NCI-H1092 treated with DMSO at 0.1 percent for 48 hours (cell line): Measurements from ENCODE around the gene GRK7.
"Not testable (repeated sequence)": the region's sequence is repeated elsewhere in the genome, so short reads cannot be mapped to it uniquely, and the experiment has no call there.

Source experiments
- DNase-seq: peaks from one replicate; lab custom pipeline; 2025; lab: John Stamatoyannopoulos, UW

Gene GRK7

GRCh38 chr3:141762552-141762951, 656 bp upstream of the GRK7 start:
- DNase-seq = not testable (repeated sequence)

- no peak for DNase-seq
These were observed 837 bp downstream of the GRK7 start for GRCh38 chr3:141764045-141764444.

- no peak for DNase-seq
These were observed 1.3 kb downstream of the GRK7 start for GRCh38 chr3:141764465-141764864.

- no peak for DNase-seq
These were observed 1.8 kb downstream of the GRK7 start for GRCh38 chr3:141764986-141765385.

GRCh38 chr3:141767066-141767465, 3.9 kb downstream of the GRK7 start:
- DNase-seq = no peak

GRCh38 chr3:141769221-141769894, 6.2 kb downstream of the GRK7 start:
- DNase-seq = no peak

- no peak for DNase-seq
These were observed 10.5 kb downstream of the GRK7 start for GRCh38 chr3:141773676-141774075.

- no peak for DNase-seq
These were observed 13.2 kb downstream of the GRK7 start for GRCh38 chr3:141776376-141776775.

- no peak for DNase-seq
These were observed 13.7 kb downstream of the GRK7 start for GRCh38 chr3:141776885-141777284.

- DNase-seq = no peak
These were observed 15.0 kb downstream of the GRK7 start for GRCh38 chr3:141777957-141778813.

GRCh38 chr3:141779667-141780066, 16.5 kb downstream of the GRK7 start:
- DNase-seq = no peak

GRCh38 chr3:141782386-141782932, 19.3 kb downstream of the GRK7 start:
- no peak for DNase-seq

GRCh38 chr3:141783632-141784031, 20.4 kb downstream of the GRK7 start:
- no peak for DNase-seq

- no peak for DNase-seq
These were observed 20.9 kb downstream of the GRK7 start for GRCh38 chr3:141784096-141784495.

- no peak for DNase-seq
These were observed 21.3 kb downstream of the GRK7 start for GRCh38 chr3:141784531-141784930.

GRCh38 chr3:141788149-141788548, 24.9 kb downstream of the GRK7 start:
- no peak for DNase-seq

- DNase-seq = not testable (repeated sequence)
These were observed 25.5 kb downstream of the GRK7 start for GRCh38 chr3:141788750-141789149.

- DNase-seq = no peak
These were observed 26.1 kb downstream of the GRK7 start for GRCh38 chr3:141789281-141789680.

GRCh38 chr3:141790171-141790570, 27.0 kb downstream of the GRK7 start:
- DNase-seq = no peak

- DNase-seq = no peak
These were observed 29.3 kb downstream of the GRK7 start for GRCh38 chr3:141792495-141792894.

- no peak for DNase-seq
These were observed 30.5 kb downstream of the GRK7 start for GRCh38 chr3:141793476-141794260.

GRCh38 chr3:141795276-141795675, 32.1 kb downstream of the GRK7 start:
- no peak for DNase-seq
